Ascending aorta (tissue), 2 donors: ENCODE measurements around the gene ACO2. TPM values are rescaled to one million over a fixed set of nuclear protein-coding genes. Genes with fewer than 3 reads are reported as not detected.

Source experiments
- DNase-seq, 2 donors: peaks; one replicate each; pipeline ENCODE4 v3.0.0-alpha.2; 2019; ENCODE audit warnings: low spot score in 2 of 2
- H3K27ac ChIP-seq, 2 donors: fragments of 200-600 bp; sonication (generic); one replicate each; pipeline ENCODE4 v1.5.1; 2016 to 2017; ENCODE audit warnings: mild to moderate bottlenecking in 1 of 2
- H3K27me3 ChIP-seq: fragments of 200-600 bp; sonication (generic); one replicate; pipeline ENCODE4 v1.5.1; 2017
- H3K36me3 ChIP-seq, 2 donors: fragments of 200-600 bp; sonication (generic); one replicate each; pipeline ENCODE4 v1.5.1; 2016
- H3K4me1 ChIP-seq, 2 donors: fragments of 200-600 bp; sonication (generic); one replicate each; pipeline ENCODE4 v1.5.1; 2016 to 2017; ENCODE audit warnings: mild to moderate bottlenecking in 1 of 2
- H3K4me3 ChIP-seq, 2 donors: fragments of 200-600 bp; sonication (generic); one replicate each; pipeline ENCODE4 v1.5.1; 2016 to 2017; ENCODE audit warnings: mild to moderate bottlenecking in 1 of 2
- H3K9me3 ChIP-seq, 2 donors: fragments of 200-600 bp; sonication (generic); one replicate each; pipeline ENCODE4 v1.5.1; 2016
- CTCF ChIP-seq, 3 experiments: fragments of 200-600 bp in 2 of 3; fragments of 450-650 bp in 1 of 3; sonication (generic) in 2 of 3; IDR thresholded peaks; one replicate each; pipeline ENCODE4 v1.5.1; 2016 to 2019; ENCODE audit warnings: antibody characterized with exemption in 3 of 3, mild to moderate bottlenecking in 1 of 3, moderate library complexity in 1 of 3
- intact Hi-C: fragments of 100-400 bp; cut with DNase I; formaldehyde crosslinking; loops from one replicate; pipeline ENCODE4 v1.15.1; 2023
- total RNA-seq: library from RNA; depleted of rRNA; stranded (reverse); fragments of >200 nt; gene quantifications from one replicate; pipeline ENCODE4 v1.1.0, GENCODE V29; 2016

ACO2 gene
- total RNA-seq, 1 donor from 2014 or later: 81.1 TPM

DNA sequence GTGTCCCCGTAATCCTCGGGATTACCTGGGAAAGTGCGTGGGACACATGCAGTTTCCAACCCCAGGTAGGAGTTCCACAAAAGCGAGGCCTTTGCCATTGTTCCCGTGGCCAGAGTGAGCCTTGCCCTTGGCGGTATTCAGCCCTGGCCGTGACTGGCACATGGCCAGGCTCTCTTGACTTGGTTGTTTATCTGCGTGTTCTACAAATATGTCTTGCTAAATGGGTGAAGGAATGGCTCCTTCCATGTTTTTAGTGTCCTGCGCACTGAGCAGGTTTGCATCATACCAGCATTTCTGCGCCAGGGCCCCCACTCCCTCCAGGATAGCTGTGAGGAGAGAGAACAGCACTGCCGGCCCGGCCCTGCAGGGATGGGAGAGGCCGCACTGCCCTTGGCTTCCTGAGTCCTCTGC, 55.3 kb downstream of the ACO2 start:
- Histone ChIP-seq H3K4me1 (peaks cover 24 to 31% of the 10 kb centered on the region in 2 donors), H3K27me3 (no peaks in the 10 kb centered on the region), H3K4me3 (peak overlapping the region in 1 of 2 donors; percentile 2), H3K27ac (peak overlapping the region; percentile 94 to 96), H3K36me3 (peaks cover 41 to 48% of the 10 kb centered on the region in 2 donors), H3K9me3 (no peaks in the 10 kb centered on the region)
- peak; percentile 23 to 88 for DNase-seq
- no peak for TF ChIP-seq CTCF (IDR thresholded peaks at IDR 0.05)
- intact Hi-C loops: loop anchor here (5.0 to 10.0 kb wide), 2 partner anchors 237 to 599 kb away; partner anchors contain the start of gene RANGAP1

GRCh38 chr22:41524809-41525449, 56.0 kb downstream of the ACO2 start:
- H3K4me3 ChIP-seq: peak overlapping the region in 1 of 2 donors; percentile 2
- H3K27ac ChIP-seq: peak overlapping the region; percentile 94 to 96
- intact Hi-C loops: loop anchor here (5.0 to 10.0 kb wide), 2 partner anchors 238 to 600 kb away; partner anchors contain the start of gene RANGAP1
- H3K27me3 ChIP-seq: no peaks in the 10 kb centered on the region
- peaks cover 24 to 31% of the 10 kb centered on the region in 2 donors for H3K4me1 ChIP-seq
- peaks cover 44 to 47% of the 10 kb centered on the region in 2 donors for H3K36me3 ChIP-seq
- H3K9me3 ChIP-seq: no peaks in the 10 kb centered on the region
- peak in 1 of 2 donors; percentile 68 for DNase-seq
- TF ChIP-seq CTCF (IDR thresholded peaks at IDR 0.05): no peak

- Histone ChIP-seq H3K9me3 (no peaks in the 10 kb centered on the region), H3K4me1 (peaks cover 24 to 31% of the 10 kb centered on the region in 2 donors), H3K27ac (peak overlapping the region; percentile 94 to 96), H3K4me3 (no peak overlapping the region), H3K27me3 (no peaks in the 10 kb centered on the region), H3K36me3 (peaks cover 46 to 49% of the 10 kb centered on the region in 2 donors)
- no peak for TF ChIP-seq CTCF (IDR thresholded peaks at IDR 0.05)
- intact Hi-C loops: loop anchor here (10.0 kb wide), 1 partner anchor 601 kb away; no protein-coding TSS in a partner anchor
- DNase-seq: no peak
Measured at GRCh38 chr22:41525450-41526225, 56.7 kb downstream of the ACO2 start.

- TF ChIP-seq CTCF (IDR thresholded peaks at IDR 0.05): no peak
- Histone ChIP-seq H3K9me3 (no peaks in the 10 kb centered on the region), H3K27me3 (no peaks in the 10 kb centered on the region), H3K36me3 (peaks cover 53 to 55% of the 10 kb centered on the region in 2 donors), H3K27ac (peak overlapping the region; percentile 94 to 96), H3K4me3 (no peak overlapping the region), H3K4me1 (peaks cover 24 to 31% of the 10 kb centered on the region in 2 donors)
- intact Hi-C loops: loop anchor here (10.0 kb wide), 1 partner anchor 602 kb away; no protein-coding TSS in a partner anchor
- DNase-seq: no peak
Measured at GRCh38 chr22:41526226-41526829, 57.4 kb downstream of the ACO2 start.
